Transverse colon (tissue), 4 donors: ENCODE data around the gene CSTB. TPM values are rescaled to one million over a fixed set of nuclear protein-coding genes. Genes with fewer than 3 reads are reported as not detected.

ENCODE experiments used
- DNase-seq: peaks from one replicate; pipeline ENCODE4 v3.0.0-alpha.2; 2019
- H3K27ac ChIP-seq, 4 donors: fragments of 200-600 bp; sonication (generic); 2 replicates each; pipeline ENCODE4 v1.5.1; 2016 to 2018; ENCODE audit warnings: inconsistent platforms in 4 of 4
- H3K27me3 ChIP-seq: fragments of 200-600 bp; sonication (generic); 2 replicates; pipeline ENCODE4 v1.5.1; 2017; ENCODE audit warnings: inconsistent platforms
- H3K36me3 ChIP-seq, 4 donors: fragments of 200-600 bp; sonication (generic); 2 replicates each; pipeline ENCODE4 v1.5.1; 2017 to 2019; ENCODE audit warnings: inconsistent platforms in 4 of 4
- H3K4me1 ChIP-seq, 4 donors: fragments of 200-600 bp; sonication (generic); 2 replicates each; pipeline ENCODE4 v1.5.1; 2017 to 2020; ENCODE audit warnings: inconsistent platforms in 4 of 4
- H3K4me3 ChIP-seq, 4 donors: fragments of 200-600 bp; sonication (generic); 1 replicate in 1 of 4; 2 replicates in 3 of 4; pipeline versions ENCODE4 v1.5.1 to v1.6.1; 2017 to 2019; ENCODE audit warnings: inconsistent platforms in 4 of 4
- H3K9me3 ChIP-seq, 2 donors: fragments of 200-600 bp; sonication (generic); 2 replicates each; pipeline ENCODE4 v1.5.1; 2017 to 2019; ENCODE audit warnings: inconsistent platforms in 2 of 2
- CTCF ChIP-seq, 5 experiments: fragments of 200-600 bp in 3 of 5; fragments of 450-650 bp in 2 of 5; sonication (generic) in 3 of 5; IDR thresholded peaks; 1 replicate in 2 of 5; 2 replicates in 3 of 5; pipeline ENCODE4 v1.5.1; 2016 to 2017; ENCODE audit warnings: antibody characterized with exemption in 5 of 5, inconsistent platforms in 3 of 5, mild to moderate bottlenecking in 2 of 5, moderate library complexity in 1 of 5
- EP300 ChIP-seq: sonication (generic); formaldehyde crosslinking; IDR thresholded peaks from one replicate; pipeline ENCODE4 v1.6.1; 2017; ENCODE audit warnings: antibody characterized with exemption, low read depth
- POLR2A ChIP-seq: fragments of 450-650 bp; IDR thresholded peaks from one replicate; pipeline ENCODE4 v1.6.1; 2016; ENCODE audit warnings: antibody characterized with exemption, mild to moderate bottlenecking, moderate library complexity
- POLR2AphosphoS5 ChIP-seq, 3 donors: sonication (generic); formaldehyde crosslinking; IDR thresholded peaks; one replicate each; pipeline ENCODE4 v1.6.1; 2016; ENCODE audit warnings: antibody characterized with exemption in 3 of 3
- WGBS, 2 donors: methylation state at CpG; one replicate each; pipeline ENCODE4 v1.1.5; 2018; ENCODE audit warnings: low coverage in 1 of 2; 5-methylcytosine and 5-hydroxymethylcytosine counted together
- in situ Hi-C, 4 donors: fragments of 200-750 bp; cut with MboI; loops; one replicate each; pipeline versions ENCODE4 v1.15.0 to v1.15.1; 2017; ENCODE audit warnings: low sequenced_read_pairs in 3 of 4, low pct_ligation_motif_present in 1 of 4, low pct_unique_long_range_greater_than_20kb in 1 of 4
- intact Hi-C: fragments of 100-400 bp; cut with DNase I; formaldehyde crosslinking; loops from one replicate; pipeline ENCODE4 v1.15.1; 2023; ENCODE audit warnings: low total_unique reads
- total RNA-seq, 4 donors: library from RNA; depleted of rRNA; stranded (reverse); fragments of >200 nt; gene quantifications; one replicate each; pipeline ENCODE4 v1.1.0, GENCODE V29; 2016

Gene CSTB
- total RNA-seq, 4 donors from 2014 or later, result 16.1 to 61.7 (median 19.6) TPM

DNA sequence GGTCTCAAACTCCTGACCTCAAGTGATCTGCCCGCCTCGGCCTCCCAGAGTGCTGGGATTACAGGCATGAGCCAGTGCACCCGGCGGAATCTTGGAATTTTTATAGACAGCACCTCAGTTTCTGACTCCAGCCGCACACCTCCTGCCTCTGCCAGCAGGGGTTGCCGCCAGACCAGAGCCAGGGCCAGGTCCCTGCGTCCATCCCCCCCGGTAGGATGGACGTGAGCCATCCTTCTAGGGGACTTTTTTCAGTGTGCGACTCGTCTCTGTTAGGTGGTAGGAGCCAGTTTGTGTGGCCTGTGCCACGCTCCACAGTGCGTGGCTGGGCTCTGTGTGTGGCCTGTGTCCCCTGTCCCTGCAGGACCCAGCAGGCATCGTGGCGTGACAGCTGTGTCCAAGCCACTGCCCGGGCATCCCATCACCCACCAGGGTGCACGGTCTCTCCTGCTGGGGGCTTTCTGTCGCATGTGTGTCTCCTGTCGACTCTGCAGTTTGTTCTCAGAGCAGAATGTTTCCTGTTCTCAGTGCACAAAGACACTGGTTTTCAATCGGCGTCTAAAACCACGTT lies 15.6 kb downstream of the CSTB start:
- WGBS, 2 donors, result 90 to 92% methylated on average over 2 to 22 of the region's 22 CpGs
- intact Hi-C loops (no loop called here), in situ Hi-C loops (no loop called here)
- Histone ChIP-seq H3K4me1 (peaks cover 0 to 10% (median 1%) of the 10 kb centered on the region in 4 donors), H3K9me3 (no peaks in the 10 kb centered on the region), H3K4me3 (no peak overlapping the region), H3K36me3 (peaks cover 0 to 17% (median 7%) of the 10 kb centered on the region in 4 donors), H3K27ac (no peak overlapping the region), H3K27me3 (no peaks in the 10 kb centered on the region)
- no peak for DNase-seq
- TF ChIP-seq POLR2AphosphoS5 (IDR thresholded peaks at IDR 0.05), result no peak

DNA sequence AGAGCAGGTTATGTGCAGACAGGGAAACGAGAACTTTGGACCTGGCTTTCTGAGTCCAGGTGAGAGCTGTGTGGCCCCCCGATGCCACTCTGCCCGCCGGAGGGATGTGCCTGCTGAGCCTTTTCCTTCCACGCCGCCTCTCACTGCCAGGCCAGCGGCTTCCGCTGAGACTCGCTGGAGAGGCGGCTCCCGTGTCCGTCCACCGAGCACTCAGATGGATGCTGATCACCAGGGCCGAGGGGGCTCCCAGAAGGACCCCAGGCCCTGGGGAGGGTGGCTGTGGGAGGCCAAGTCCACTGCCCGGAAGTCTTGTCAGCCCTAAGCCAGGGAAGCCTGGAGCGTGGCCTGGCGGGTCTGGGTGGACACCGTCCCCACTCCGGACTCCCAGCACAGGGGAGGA lies 16.5 kb downstream of the CSTB start:
- WGBS, 2 donors, result 95% methylated on average over 15 of the region's 19 CpGs; no CpG with 5 or more reads in 1 of the 2 donors
- Histone ChIP-seq H3K27ac (peak overlapping the region in 3 of 4 donors; percentile 71 to 77 (median 76)), H3K4me3 (no peak overlapping the region), H3K9me3 (no peaks in the 10 kb centered on the region), H3K4me1 (peaks cover 0 to 10% (median 1%) of the 10 kb centered on the region in 4 donors), H3K27me3 (no peaks in the 10 kb centered on the region), H3K36me3 (peaks cover 0 to 17% (median 7%) of the 10 kb centered on the region in 4 donors)
- intact Hi-C loops, result no loop called here
- in situ Hi-C loops, result no loop called here
- DNase-seq, result no peak
- TF ChIP-seq POLR2AphosphoS5 (IDR thresholded peaks at IDR 0.05) (no peak), EP300 (no peak), POLR2A (no peak), CTCF (IDR thresholded peaks at IDR 0.05) (no peak)

GRCh38 chr21:43758811-43759210 lies 17.3 kb downstream of the CSTB start:
- no peaks in the 10 kb centered on the region for H3K27me3 ChIP-seq
- no peak for DNase-seq
- 49 to 76% methylated on average over 7 to 10 of the region's 10 CpGs for WGBS, 2 donors
- intact Hi-C loops, result no loop called here
- in situ Hi-C loops, result no loop called here
- peak overlapping the region; percentile 61 to 77 (median 74) for H3K27ac ChIP-seq
- peak overlapping the region in 1 of 4 donors; percentile 25 for H3K4me3 ChIP-seq
- TF ChIP-seq POLR2A (no peak), POLR2AphosphoS5 (IDR thresholded peaks at IDR 0.05) (no peak), CTCF (IDR thresholded peaks at IDR 0.05) (no peak), EP300 (no peak)
- peaks cover 0 to 10% (median 1%) of the 10 kb centered on the region in 4 donors for H3K4me1 ChIP-seq
- no peaks in the 10 kb centered on the region for H3K9me3 ChIP-seq
- H3K36me3 ChIP-seq, result peaks cover 0 to 24% (median 12%) of the 10 kb centered on the region in 4 donors

DNA sequence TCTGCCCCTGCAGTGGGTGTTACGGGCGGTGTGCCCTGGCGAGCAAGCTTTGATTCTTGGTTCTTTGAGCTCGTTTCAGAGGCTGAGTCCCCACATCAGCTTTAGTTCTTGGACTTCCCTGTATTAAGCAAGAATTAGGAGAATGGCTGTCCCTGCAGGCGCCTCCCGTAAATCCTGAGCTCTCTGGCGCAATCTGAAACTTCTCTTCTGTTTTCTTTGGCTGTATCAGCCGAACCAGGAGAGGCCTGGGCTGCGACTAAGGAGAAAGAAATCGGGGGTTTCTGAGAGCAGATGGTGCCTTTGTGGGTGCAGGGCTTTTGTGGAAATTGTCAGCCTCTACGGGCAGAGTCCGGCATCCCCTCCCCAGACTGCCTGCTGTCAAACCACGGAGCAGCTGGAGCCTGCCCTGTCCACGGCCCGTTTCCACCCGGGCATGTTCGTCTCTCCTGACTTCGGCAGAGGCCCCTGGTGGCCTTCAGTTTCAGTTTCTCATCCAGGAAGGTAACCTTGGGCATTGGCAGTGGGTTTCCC lies 17.9 kb downstream of the CSTB start:
- intact Hi-C loops, result no loop called here
- H3K4me1 ChIP-seq, result peaks cover 0 to 10% (median 1%) of the 10 kb centered on the region in 4 donors
- no peaks in the 10 kb centered on the region for H3K9me3 ChIP-seq
- TF ChIP-seq POLR2A (no peak), EP300 (no peak), CTCF (IDR thresholded peaks at IDR 0.05) (no peak), POLR2AphosphoS5 (IDR thresholded peaks at IDR 0.05) (no peak)
- DNase-seq, result no peak
- peaks cover 0 to 30% (median 13%) of the 10 kb centered on the region in 4 donors for H3K36me3 ChIP-seq
- in situ Hi-C loops, result no loop called here
- peak overlapping the region; percentile 61 to 77 (median 74) for H3K27ac ChIP-seq
- H3K27me3 ChIP-seq, result no peaks in the 10 kb centered on the region
- peak overlapping the region in 2 of 4 donors; percentile 6 to 25 for H3K4me3 ChIP-seq
- WGBS, 2 donors, result 36 to 58% methylated on average over 5 to 18 of the region's 18 CpGs
